Heart left ventricle (tissue), 16 donors: ENCODE data around the gene IFI27L1. TPM values are rescaled to one million over a fixed set of nuclear protein-coding genes. Genes with fewer than 3 reads are reported as not detected.

Experiments used
- ATAC-seq, 4 donors: fragments of 200-7000 bp; cut with Tn5 transposase; one replicate each; pipeline ENCODE4 v1.9.1; 2020 to 2022; ENCODE audit warnings: moderate library complexity in 4 of 4, mild to moderate bottlenecking in 3 of 4, moderate number of reproducible peaks in 1 of 4
- DNase-seq, 5 donors: peaks; one replicate each; pipeline ENCODE4 v3.0.0-alpha.2; 2020
- H3K27ac ChIP-seq, 12 donors: fragments of 200-600 bp; sonication (generic) in 4 of 12; one replicate each; pipeline versions ENCODE4 v1.5.0 to v1.8.0; 2016 to 2022; ENCODE audit warnings: mild to moderate bottlenecking in 2 of 12
- H3K27me3 ChIP-seq, 9 donors: fragments of 200-600 bp; sonication (generic) in 2 of 9; one replicate each; pipeline versions ENCODE4 v1.5.1 to v1.8.0; 2016 to 2022; ENCODE audit warnings: mild to moderate bottlenecking in 3 of 9
- H3K36me3 ChIP-seq, 9 donors: fragments of 200-600 bp; sonication (generic) in 2 of 9; one replicate each; pipeline versions ENCODE4 v1.5.0 to v1.8.0; 2018 to 2022; ENCODE audit warnings: mild to moderate bottlenecking in 2 of 9
- H3K4me1 ChIP-seq, 12 donors: fragments of 200-600 bp; sonication (generic) in 4 of 12; one replicate each; pipeline versions ENCODE4 v1.5.0 to v1.8.0; 2016 to 2022; ENCODE audit warnings: mild to moderate bottlenecking in 3 of 12
- H3K4me3 ChIP-seq, 12 donors: fragments of 200-600 bp; sonication (generic) in 4 of 12; one replicate each; pipeline versions ENCODE4 v1.5.0 to v1.8.0; 2017 to 2022; ENCODE audit warnings: mild to moderate bottlenecking in 9 of 12, moderate library complexity in 4 of 12
- H3K9me3 ChIP-seq, 12 donors: fragments of 200-600 bp; sonication (generic) in 4 of 12; one replicate each; pipeline versions ENCODE4 v1.5.0 to v1.8.0; 2016 to 2022; ENCODE audit warnings: mild to moderate bottlenecking in 1 of 12
- CTCF ChIP-seq, 12 donors: fragments of 200-600 bp; sonication (generic) in 4 of 12; IDR thresholded peaks; one replicate each; pipeline versions ENCODE4 v1.5.0 to v1.8.0; 2018 to 2022; ENCODE audit warnings: antibody characterized with exemption in 12 of 12, mild to moderate bottlenecking in 5 of 12
- POLR2A ChIP-seq, 2 donors: fragments of 450-650 bp; IDR thresholded peaks; one replicate each; pipeline ENCODE4 v1.6.1; 2017; ENCODE audit warnings: antibody characterized with exemption in 2 of 2, mild to moderate bottlenecking in 2 of 2, moderate library complexity in 2 of 2
- WGBS, 4 donors: extraction: QIAGEN DNeasy Blood & Tissue Kit in 2 of 4; methylation state at CpG; one replicate each; pipeline versions ENCODE4 v1.1.5 to v1.1.7; 2013 to 2018; 5-methylcytosine and 5-hydroxymethylcytosine counted together
- intact Hi-C, 10 donors: fragments of 100-400 bp; cut with DNase I; formaldehyde crosslinking; loops; one replicate each; pipeline versions ENCODE4 v1.11.1 to v1.14.2; 2022
- polyA plus RNA-seq, 2 donors: library from polyadenylated mRNA; stranded (reverse); fragments of 200-250 nt; gene quantifications; one replicate each; pipeline ENCODE4 v1.2.3, GENCODE V29; 2013
- total RNA-seq, 9 donors: library from RNA; depleted of rRNA in 2 of 9; stranded (reverse); fragments of >200 nt in 2 of 9; fragmentation: NEBNext Ultra II Directional in 3 of 9; extraction: Animal tissue kit (Norgen Biotek cat#: 25700) in 3 of 9; gene quantifications; one replicate each; pipeline versions ENCODE4 v1.1.0 to v1.2.4, GENCODE V29; 2016 to 2023
- donor health status: ischemic (EF 13 %, LVEDD 7.1; RV severe dilation, severe dysfunction).
- donor health status: healthy with polysubstance abuse.
- donor health status: DM: no; HTN: yes; CAD: no.
- donor health status: DM: no; HTN: no; CAD: no.
- donor health status: ischemic (EF 25% LVEDD 6.9; RV normal size, moderate dysfunction).
- donor health status: ischemic (EF 25% LVEDD 5.7; RV mildly dilated, moderate dysfunction).
- donor health status: healthy.
- donor health status: DM: yes; HTN: yes; CAD: no.
- donor health status: ischemic (EF 35%, LVEDD 5.7; RV mildly dilated, moderate dysfunction).
- donor health status: nonischemic (EF 11% LVEDD 7.7; RV severe dilation, severe dysfunction).
- donor health status: DM: yes; HTN: yes; CAD: no.
- donor health status: PGD.
- donor health status: ischemic (EF 29% LVEDD 5.4; RV normal size, mild dysfunction).
- donor health status: nonischemic (EF 23%, LVEDD 6.1; RV moderate dilation, normal function).

The IFI27L1 gene
- total and polyA plus RNA-seq, 11 donors, result 8.9 to 45.0 (median 16.8) TPM

- DNase-seq (no peak), ATAC-seq (no peak)
- 1% methylated on average over 18 to 19 of the region's 19 CpGs for WGBS, 4 donors
- intact Hi-C loops, result loop anchor here in 3 of 10 donors (2.0 to 5.0 kb wide), 4 partner anchors 29 to 51 kb away; partner anchors contain the start of genes IFI27L2 (in 2 of the 3) and IFI27 (in 1 of the 3)
- H3K4me1 ChIP-seq, result peaks cover 12 to 47% (median 39%) of the 10 kb centered on the region in 12 donors
- peaks cover 0 to 31% (median 17%) of the 10 kb centered on the region in 9 donors for H3K36me3 ChIP-seq
- no peaks in the 10 kb centered on the region for H3K27me3 ChIP-seq
- H3K4me3 ChIP-seq, result peak overlapping the region; percentile 71 to 100 (median 90)
- H3K9me3 ChIP-seq, result no peaks in the 10 kb centered on the region
- no peak for TF ChIP-seq POLR2A (IDR thresholded peaks at IDR 0.05)
- no peak for TF ChIP-seq CTCF (IDR thresholded peaks at IDR 0.05)
- H3K27ac ChIP-seq, result peak overlapping the region in 11 of 12 donors; percentile 63 to 95 (median 90)
Measured at GRCh38 chr14:94081386-94081820, 293 bp downstream of the IFI27L1 start.

- Histone ChIP-seq H3K4me3 (no peak overlapping the region), H3K9me3 (no peaks in the 10 kb centered on the region), H3K36me3 (no peaks in the 10 kb centered on the region), H3K27me3 (no peaks in the 10 kb centered on the region), H3K27ac (no peak overlapping the region), H3K4me1 (no peaks in the 10 kb centered on the region)
- intact Hi-C loops, result no loop called here
- no peak for TF ChIP-seq CTCF (IDR thresholded peaks at IDR 0.05)
- TF ChIP-seq POLR2A (IDR thresholded peaks at IDR 0.05), result no peak
- DNase-seq (no peak), ATAC-seq (no peak)
- 73 to 91% (median 75%) methylated on average over 4 of the region's 4 CpGs for WGBS, 4 donors
Measured at GRCh38 chr14:94087891-94088290, 6.8 kb downstream of the IFI27L1 start.

- TF ChIP-seq POLR2A (IDR thresholded peaks at IDR 0.05) (no peak), CTCF (IDR thresholded peaks at IDR 0.05) (no peak)
- Histone ChIP-seq H3K27ac (no peak overlapping the region), H3K36me3 (no peaks in the 10 kb centered on the region), H3K4me3 (no peak overlapping the region), H3K9me3 (no peaks in the 10 kb centered on the region), H3K27me3 (no peaks in the 10 kb centered on the region), H3K4me1 (no peaks in the 10 kb centered on the region)
- WGBS, 4 donors, result 85 to 91% (median 90%) methylated on average over 5 of the region's 5 CpGs
- ATAC-seq (no peak), DNase-seq (no peak)
- intact Hi-C loops, result no loop called here
Measured at GRCh38 chr14:94088516-94088915, 7.4 kb downstream of the IFI27L1 start.

GRCh38 chr14:94089479-94089878 lies 8.4 kb downstream of the IFI27L1 start:
- no peaks in the 10 kb centered on the region for H3K36me3 ChIP-seq
- no peak overlapping the region for H3K4me3 ChIP-seq
- 87 to 92% (median 89%) methylated on average over 4 of the region's 4 CpGs for WGBS, 4 donors
- intact Hi-C loops, result no loop called here
- H3K27me3 ChIP-seq, result no peaks in the 10 kb centered on the region
- H3K9me3 ChIP-seq, result no peaks in the 10 kb centered on the region
- H3K4me1 ChIP-seq, result no peaks in the 10 kb centered on the region
- TF ChIP-seq POLR2A (IDR thresholded peaks at IDR 0.05) (no peak), CTCF (IDR thresholded peaks at IDR 0.05) (no peak)
- no peak overlapping the region for H3K27ac ChIP-seq
- DNase-seq, result no peak
- no peak for ATAC-seq
